Transverse colon (tissue), 4 donors: ENCODE measurements around the gene MT1B.

Source experiments
- POLR2A ChIP-seq: fragments of 450-650 bp; IDR thresholded peaks from one replicate; pipeline ENCODE4 v1.6.1; 2016; ENCODE audit warnings: antibody characterized with exemption, mild to moderate bottlenecking, moderate library complexity
- POLR2AphosphoS5 ChIP-seq, 3 donors: sonication (generic); formaldehyde crosslinking; IDR thresholded peaks; one replicate each; pipeline ENCODE4 v1.6.1; 2016; ENCODE audit warnings: antibody characterized with exemption in 3 of 3
- TF ChIP-seq, protein P1 (sequence below), 5 experiments: fragments of 200-600 bp in 3 of 5; fragments of 450-650 bp in 2 of 5; sonication (generic) in 3 of 5; IDR thresholded peaks; 1 replicate in 2 of 5; 2 replicates in 3 of 5; pipeline ENCODE4 v1.5.1; 2016 to 2017; ENCODE audit warnings: antibody characterized with exemption in 5 of 5, inconsistent platforms in 3 of 5, mild to moderate bottlenecking in 2 of 5, moderate library complexity in 1 of 5

DNA sequence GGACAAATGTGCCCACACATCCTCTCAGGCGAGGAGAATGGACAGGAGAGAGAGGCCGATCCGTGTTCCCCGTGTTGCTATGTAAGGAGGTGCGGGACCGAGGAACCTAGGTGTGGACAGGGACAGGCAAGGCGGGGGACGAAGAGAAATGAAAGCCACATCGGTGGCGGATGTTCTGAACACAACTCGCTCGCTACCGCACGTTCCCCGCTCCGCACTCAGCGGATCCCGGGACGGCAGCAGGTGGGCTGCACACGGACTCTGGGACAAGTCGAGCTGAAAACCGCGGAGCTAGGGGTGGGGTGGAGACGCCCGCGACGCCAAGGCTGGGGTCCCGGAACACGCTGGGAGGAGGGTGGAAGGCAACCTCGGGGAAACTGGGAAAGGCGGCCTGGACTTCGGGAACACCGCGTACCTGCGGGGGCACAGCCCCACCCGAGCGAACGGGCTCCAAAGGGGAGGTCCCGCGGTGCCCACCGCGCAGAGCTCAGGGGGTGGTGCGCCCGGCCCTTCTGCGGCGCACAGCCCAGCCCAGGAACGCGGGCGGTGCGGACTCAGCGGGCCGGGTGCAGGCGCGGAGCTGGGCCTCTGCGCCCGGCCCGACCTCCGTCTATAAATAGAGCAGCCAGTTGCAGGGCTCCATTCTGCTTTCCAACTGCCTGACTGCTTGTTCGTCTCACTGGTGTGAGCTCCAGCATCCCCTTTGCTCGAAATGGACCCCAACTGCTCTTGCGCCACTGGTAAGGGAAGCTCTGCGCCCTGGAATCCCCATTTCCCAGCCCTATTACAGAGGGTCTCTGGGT, 26.3 kb upstream of the MT1B start, which contains the start of gene MT1E:
- TF ChIP-seq, protein P1, sequence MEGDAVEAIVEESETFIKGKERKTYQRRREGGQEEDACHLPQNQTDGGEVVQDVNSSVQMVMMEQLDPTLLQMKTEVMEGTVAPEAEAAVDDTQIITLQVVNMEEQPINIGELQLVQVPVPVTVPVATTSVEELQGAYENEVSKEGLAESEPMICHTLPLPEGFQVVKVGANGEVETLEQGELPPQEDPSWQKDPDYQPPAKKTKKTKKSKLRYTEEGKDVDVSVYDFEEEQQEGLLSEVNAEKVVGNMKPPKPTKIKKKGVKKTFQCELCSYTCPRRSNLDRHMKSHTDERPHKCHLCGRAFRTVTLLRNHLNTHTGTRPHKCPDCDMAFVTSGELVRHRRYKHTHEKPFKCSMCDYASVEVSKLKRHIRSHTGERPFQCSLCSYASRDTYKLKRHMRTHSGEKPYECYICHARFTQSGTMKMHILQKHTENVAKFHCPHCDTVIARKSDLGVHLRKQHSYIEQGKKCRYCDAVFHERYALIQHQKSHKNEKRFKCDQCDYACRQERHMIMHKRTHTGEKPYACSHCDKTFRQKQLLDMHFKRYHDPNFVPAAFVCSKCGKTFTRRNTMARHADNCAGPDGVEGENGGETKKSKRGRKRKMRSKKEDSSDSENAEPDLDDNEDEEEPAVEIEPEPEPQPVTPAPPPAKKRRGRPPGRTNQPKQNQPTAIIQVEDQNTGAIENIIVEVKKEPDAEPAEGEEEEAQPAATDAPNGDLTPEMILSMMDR (IDR thresholded peaks at IDR 0.05) = no peak
- TF ChIP-seq POLR2A (peak; percentile 97), POLR2AphosphoS5 (IDR thresholded peaks at IDR 0.05) (peak; percentile 84 to 99 (median 98))
